Amniotic epithelial cell (primary cell): ENCODE data around the gene NECTIN2.
"Not testable (repeated sequence)": the region's sequence is repeated elsewhere in the genome, so short reads cannot be mapped to it uniquely, and the experiment has no call there.

Source experiments
- DNase-seq: peaks from one replicate; pipeline ENCODE4 v3.0.0-alpha.2; 2010; ENCODE audit warnings: low read depth

Gene NECTIN2

GRCh38 chr19:44817725-44818465, 28.2 kb upstream of the NECTIN2 start:
- DNase-seq, result no peak

- no peak for DNase-seq
Observed at GRCh38 chr19:44818466-44819031, 27.5 kb upstream of the NECTIN2 start.

GRCh38 chr19:44819246-44819832, 26.8 kb upstream of the NECTIN2 start:
- DNase-seq, result no peak

GRCh38 chr19:44820648-44821609, 25.2 kb upstream of the NECTIN2 start:
- DNase-seq, result peak; percentile 16

- DNase-seq, result no peak
Observed at GRCh38 chr19:44822177-44822576, 23.9 kb upstream of the NECTIN2 start.

- DNase-seq, result no peak
Observed at GRCh38 chr19:44822670-44823372, 23.3 kb upstream of the NECTIN2 start.

GRCh38 chr19:44823373-44823698, 22.8 kb upstream of the NECTIN2 start:
- DNase-seq, result no peak

- no peak for DNase-seq
Observed at GRCh38 chr19:44824761-44825160, 21.3 kb upstream of the NECTIN2 start.

GRCh38 chr19:44832875-44833274, 13.2 kb upstream of the NECTIN2 start:
- DNase-seq, result not testable (repeated sequence)

GRCh38 chr19:44834399-44834798, 11.7 kb upstream of the NECTIN2 start:
- DNase-seq, result not testable (repeated sequence)

- DNase-seq, result no peak
Observed at GRCh38 chr19:44839276-44839675, 6.8 kb upstream of the NECTIN2 start.

- DNase-seq, result no peak
Observed at GRCh38 chr19:44840811-44841210, 5.3 kb upstream of the NECTIN2 start.

- no peak for DNase-seq
Observed at GRCh38 chr19:44841231-44841630, 4.9 kb upstream of the NECTIN2 start.

GRCh38 chr19:44845286-44845611, 848 bp upstream of the NECTIN2 start:
- no peak for DNase-seq

GRCh38 chr19:44846455-44847143, 502 bp downstream of the NECTIN2 start:
- DNase-seq, result peak; percentile 57

- peak; percentile 74 for DNase-seq
Observed at GRCh38 chr19:44847144-44848035, 1.3 kb downstream of the NECTIN2 start.

GRCh38 chr19:44848036-44848811, 2.1 kb downstream of the NECTIN2 start:
- DNase-seq, result peak; percentile 71

- DNase-seq, result peak; percentile 37
Observed at GRCh38 chr19:44848812-44849447, 2.8 kb downstream of the NECTIN2 start.

GRCh38 chr19:44850641-44851109, 4.6 kb downstream of the NECTIN2 start:
- peak; percentile 24 for DNase-seq
